Sigmoid colon (tissue), 4 donors: ENCODE data around the gene PDCD7.

ENCODE experiments used
- EP300 ChIP-seq, 4 donors: sonication (generic); formaldehyde crosslinking; IDR thresholded peaks; one replicate each; pipeline ENCODE4 v1.6.1; 2017; ENCODE audit warnings: antibody characterized with exemption in 4 of 4
- TF ChIP-seq, protein P1 (sequence below), 4 experiments: fragments of 450-650 bp in 3 of 4; fragments of 200-600 bp in 1 of 4; IDR thresholded peaks; one replicate each; pipeline ENCODE4 v1.5.1; 2016 to 2019; ENCODE audit warnings: antibody characterized with exemption in 4 of 4, mild to moderate bottlenecking in 3 of 4, moderate library complexity in 2 of 4

GRCh38 chr15:65089206-65089824 lies 44.3 kb downstream of the PDCD7 start:
- TF ChIP-seq, protein P1, sequence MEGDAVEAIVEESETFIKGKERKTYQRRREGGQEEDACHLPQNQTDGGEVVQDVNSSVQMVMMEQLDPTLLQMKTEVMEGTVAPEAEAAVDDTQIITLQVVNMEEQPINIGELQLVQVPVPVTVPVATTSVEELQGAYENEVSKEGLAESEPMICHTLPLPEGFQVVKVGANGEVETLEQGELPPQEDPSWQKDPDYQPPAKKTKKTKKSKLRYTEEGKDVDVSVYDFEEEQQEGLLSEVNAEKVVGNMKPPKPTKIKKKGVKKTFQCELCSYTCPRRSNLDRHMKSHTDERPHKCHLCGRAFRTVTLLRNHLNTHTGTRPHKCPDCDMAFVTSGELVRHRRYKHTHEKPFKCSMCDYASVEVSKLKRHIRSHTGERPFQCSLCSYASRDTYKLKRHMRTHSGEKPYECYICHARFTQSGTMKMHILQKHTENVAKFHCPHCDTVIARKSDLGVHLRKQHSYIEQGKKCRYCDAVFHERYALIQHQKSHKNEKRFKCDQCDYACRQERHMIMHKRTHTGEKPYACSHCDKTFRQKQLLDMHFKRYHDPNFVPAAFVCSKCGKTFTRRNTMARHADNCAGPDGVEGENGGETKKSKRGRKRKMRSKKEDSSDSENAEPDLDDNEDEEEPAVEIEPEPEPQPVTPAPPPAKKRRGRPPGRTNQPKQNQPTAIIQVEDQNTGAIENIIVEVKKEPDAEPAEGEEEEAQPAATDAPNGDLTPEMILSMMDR (IDR thresholded peaks at IDR 0.05): no peak
- TF ChIP-seq EP300 (IDR thresholded peaks at IDR 0.05): no peak
